ENCODE results near the gene DAGLA.

The DAGLA gene

DNA sequence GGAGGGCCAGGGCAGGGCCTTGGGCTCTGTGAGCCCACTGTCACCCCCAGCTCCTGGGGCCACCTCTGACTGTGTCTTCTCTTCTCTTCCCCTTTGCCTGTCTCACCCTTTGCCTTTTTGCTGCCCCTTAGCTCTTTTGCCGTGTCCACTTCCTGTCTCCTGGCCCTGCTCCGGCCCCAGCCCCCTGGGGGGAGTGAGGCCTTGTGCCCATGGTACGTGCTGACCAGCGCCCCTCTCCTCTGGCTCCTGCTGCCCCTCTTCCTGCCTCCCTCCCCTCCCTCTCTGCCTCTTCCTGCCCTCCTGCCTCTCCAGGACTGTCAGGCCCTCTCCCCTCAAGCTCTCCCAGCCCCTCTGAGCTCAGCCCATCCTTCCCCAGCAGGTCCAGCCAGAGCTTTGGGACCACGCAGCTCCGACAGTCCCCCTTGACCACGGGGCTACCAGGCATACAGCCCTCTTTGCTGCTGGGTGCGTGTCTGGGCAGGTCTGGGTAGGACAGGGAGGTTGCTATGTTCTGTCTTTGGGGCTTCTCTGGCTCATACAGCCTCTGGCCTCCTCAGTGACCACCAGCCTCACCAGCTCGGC is 100.5 kb downstream of the DAGLA start:
- DNase-seq (ENCODE audit: low read depth): no peak

GRCh38 chr11:61781585-61781984 is 101.4 kb downstream of the DAGLA start:
- no peak for DNase-seq (ENCODE audit: low read depth)

DNA sequence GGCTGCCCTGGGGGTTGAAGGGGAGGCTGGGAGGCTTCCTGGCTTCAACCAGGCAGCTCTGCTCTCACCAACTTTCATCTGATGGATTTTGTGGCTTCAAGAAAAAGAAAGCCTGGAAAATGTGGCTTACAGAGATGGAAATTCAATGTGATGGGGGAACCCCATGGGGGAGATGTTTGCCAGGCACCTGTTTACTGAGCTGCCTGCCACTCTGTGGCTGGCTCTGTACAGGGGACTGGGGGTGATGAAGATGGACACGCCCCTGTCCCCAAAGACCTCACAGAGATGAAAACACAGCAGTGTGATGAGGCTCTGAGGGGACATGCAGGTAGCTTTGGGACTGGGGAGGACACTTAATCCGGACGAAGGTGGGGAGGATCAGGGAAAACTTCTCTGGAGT is 102.1 kb downstream of the DAGLA start:
- no peak for DNase-seq (ENCODE audit: low read depth)

DNA sequence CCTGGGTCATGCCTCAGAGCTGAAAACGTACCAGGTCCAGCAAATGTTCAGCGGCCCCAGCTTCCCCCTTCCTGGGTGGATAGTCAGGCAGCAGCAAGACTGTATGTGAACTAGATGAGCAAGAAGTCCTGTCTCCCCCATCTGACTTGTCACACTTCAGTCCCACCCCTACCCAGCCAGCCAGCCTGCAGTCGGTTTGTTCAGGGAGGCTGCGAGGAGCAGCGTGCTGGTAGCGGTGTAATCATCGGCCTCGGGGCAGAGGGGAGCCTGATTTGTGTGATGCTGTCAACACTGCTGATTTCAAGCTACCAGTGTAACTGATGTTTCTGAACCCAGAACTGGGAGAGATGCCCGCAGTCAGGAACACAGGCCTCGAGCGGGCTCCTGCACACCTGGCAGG is 102.7 kb downstream of the DAGLA start:
- DNase-seq (ENCODE audit: low read depth): no peak

DNA sequence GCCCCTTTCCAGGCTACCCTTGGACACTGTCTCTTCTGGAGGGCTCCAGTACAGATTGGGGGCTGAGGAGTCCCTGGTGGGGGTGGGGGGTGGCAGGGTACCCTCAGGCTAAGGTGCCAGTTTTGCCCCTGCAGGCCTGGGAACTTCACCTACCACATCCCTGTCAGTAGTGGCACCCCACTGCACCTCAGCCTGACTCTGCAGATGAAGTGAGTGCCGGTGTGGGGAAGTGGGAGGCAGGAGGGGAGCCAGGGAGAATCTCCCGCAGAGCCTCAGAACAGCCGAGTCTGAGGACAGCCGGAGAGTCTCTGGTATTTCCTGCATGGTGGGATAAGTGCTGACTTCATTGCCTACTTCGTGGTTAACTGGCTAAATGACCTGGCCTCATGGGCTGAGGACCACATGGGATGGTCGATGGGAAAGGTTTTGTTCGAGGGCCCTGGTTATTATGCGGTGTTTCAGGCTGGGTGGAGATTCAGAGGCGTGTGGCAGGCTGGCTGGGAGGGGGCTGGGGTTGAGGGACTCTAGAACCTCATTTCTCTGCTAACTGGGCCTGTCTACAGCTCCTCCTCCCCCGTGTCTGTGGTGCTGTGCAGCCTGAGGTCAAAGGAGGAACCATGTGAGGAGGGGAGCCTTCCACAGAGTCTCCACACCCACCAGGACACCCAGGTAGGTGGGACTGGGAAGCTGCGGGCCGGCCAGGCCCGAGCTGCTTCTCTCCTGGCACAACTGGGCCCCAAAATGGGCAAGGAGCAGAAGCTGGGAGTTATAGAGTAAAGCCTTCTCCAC is 103.7 kb downstream of the DAGLA start:
- DNase-seq (ENCODE audit: low read depth): peak; percentile 86

GRCh38 chr11:61784506-61784805 is 104.3 kb downstream of the DAGLA start:
- DNase-seq (ENCODE audit: low read depth): no peak

- no peak for DNase-seq (ENCODE audit: low read depth)
Measured at GRCh38 chr11:61785837-61786402, 105.7 kb downstream of the DAGLA start.

GRCh38 chr11:61787928-61788491 is 107.8 kb downstream of the DAGLA start:
- peak; percentile 79 for DNase-seq (ENCODE audit: low read depth)

DNA sequence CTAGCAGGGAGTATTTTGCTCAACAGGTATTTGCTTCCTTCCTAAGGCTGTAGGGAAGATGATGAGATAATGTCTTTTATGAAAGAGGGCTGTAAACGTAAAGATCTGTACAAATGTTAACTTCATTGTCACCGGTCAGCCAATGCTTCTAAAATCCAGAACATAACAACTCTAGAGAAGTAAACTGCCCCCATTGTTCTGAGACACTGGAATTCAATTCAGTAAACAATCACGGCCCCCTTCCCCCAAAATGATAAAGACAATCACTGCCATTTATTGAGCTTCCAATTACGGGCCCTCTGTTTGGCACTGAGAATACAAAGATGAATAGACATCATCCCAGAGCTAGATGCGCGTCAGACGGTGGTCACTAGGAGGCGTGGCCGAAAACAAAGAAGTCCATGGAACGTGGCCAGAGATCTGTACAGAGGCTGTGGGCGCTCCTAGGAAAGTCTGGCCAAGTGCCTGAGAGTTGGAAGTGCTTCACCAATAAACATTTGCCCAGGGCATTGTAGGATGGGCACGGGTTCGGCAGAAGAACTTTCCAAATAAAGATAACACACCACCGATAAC is 111.6 kb downstream of the DAGLA start:
- peak; percentile 93 for DNase-seq (ENCODE audit: low read depth)

DNA sequence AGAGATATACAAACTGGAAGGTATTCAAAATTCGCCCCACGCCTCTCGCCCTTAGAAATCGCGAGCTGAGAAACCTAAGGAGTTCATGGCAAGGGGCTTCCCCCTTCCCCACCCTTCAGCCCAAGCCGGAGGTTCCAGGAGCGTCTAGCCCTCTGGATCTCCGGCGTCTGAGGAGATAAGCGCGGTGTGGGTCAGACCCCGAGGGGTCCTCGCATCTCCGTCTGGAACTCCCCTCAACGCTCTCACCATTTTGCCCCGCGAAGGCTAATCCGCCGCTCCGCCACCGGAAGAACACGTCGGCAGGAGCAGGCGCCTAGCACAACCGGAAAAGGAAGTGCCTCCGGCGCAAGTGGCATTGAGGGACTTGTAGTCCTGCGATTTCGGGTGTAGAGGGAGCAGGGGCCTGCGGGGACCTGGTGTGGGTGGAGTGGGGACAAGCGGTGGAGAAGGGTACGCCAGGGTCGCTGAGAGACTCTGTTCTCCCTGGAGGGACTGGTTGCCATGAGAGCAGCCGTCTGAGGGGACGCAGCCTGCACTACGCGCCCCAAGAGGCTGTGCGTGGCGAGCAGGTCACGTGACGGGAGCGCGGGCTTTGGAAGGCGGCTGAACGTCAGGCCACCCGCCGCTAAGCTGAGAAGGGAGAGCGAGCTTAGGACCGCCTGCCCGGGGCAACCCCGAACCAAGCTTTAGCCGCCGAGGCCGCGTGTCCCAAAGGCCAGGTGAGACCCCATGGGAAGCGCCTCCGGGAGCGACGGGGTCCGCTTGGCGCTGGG is 112.3 kb downstream of the DAGLA start, which contains the start of the genes FEN1 and TMEM258:
FEN1 (plus strand) TSS at position 602 of the 773 bp plus-strand sequence. CDS start 2,451 bp downstream, outside the sequence.
TMEM258 (minus strand) TSS at position 290 of the 773 bp plus-strand sequence; CDS start at position 249, 41 bp downstream.
- DNase-seq (ENCODE audit: low read depth): peak; percentile 97

GRCh38 chr11:61793083-61793828 is 113.1 kb downstream of the DAGLA start:
- no peak for DNase-seq (ENCODE audit: low read depth)

- no peak for DNase-seq (ENCODE audit: low read depth)
Measured at GRCh38 chr11:61793829-61794204, 113.6 kb downstream of the DAGLA start.

DNA sequence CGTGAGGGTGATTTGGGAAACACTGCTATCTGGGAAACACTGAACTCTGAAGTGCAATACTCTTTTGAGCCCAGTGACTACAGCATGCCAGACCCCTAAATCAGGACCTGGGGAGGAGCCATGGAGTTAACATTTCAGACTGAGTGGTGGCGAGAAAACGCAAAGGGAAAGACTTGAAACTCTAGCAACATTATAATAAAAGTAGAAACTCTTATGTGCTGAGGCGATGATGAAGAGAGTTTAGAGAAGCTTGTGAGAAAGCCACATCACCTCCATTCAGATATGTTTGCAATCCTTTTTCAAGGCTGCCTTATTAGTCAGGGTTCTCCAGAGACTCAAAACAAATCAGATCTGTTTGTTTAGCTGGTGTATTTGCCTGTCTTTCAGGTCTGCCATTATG is 114.4 kb downstream of the DAGLA start:
- DNase-seq (ENCODE audit: low read depth): no peak

- no peak for DNase-seq (ENCODE audit: low read depth)
Measured at GRCh38 chr11:61795459-61795858, 115.3 kb downstream of the DAGLA start.

- no peak for DNase-seq (ENCODE audit: low read depth)
Measured at GRCh38 chr11:61795876-61796526, 115.8 kb downstream of the DAGLA start.

Data from iris pigment epithelial cell (primary cell).